Liver (tissue), 9 donors: Measurements from ENCODE around the gene LMF1. TPM values are rescaled to one million over a fixed set of nuclear protein-coding genes. Genes with fewer than 3 reads are reported as not detected.

Experiments used
- DNase-seq: peaks from one replicate; pipeline ENCODE4 v3.0.0-alpha.2; 2017; ENCODE audit warnings: low spot score
- H3K27ac ChIP-seq, 2 donors: one replicate each; pipeline ENCODE4 v1.7.0; 2013; ENCODE audit warnings: inconsistent platforms in 2 of 2, low read length in 2 of 2, control low read depth in 1 of 2, low read depth in 1 of 2, mild to moderate bottlenecking in 1 of 2
- H3K27me3 ChIP-seq, 4 donors: one replicate each; pipeline versions ENCODE4 v1.6.1 to v1.7.0; 2013; ENCODE audit warnings: low read length in 3 of 4, inconsistent platforms in 1 of 4, mild to moderate bottlenecking in 1 of 4, moderate library complexity in 1 of 4; ENCODE audit not compliant: control insufficient read depth in 4 of 4, insufficient read depth in 4 of 4
- H3K36me3 ChIP-seq, 4 donors: one replicate each; pipeline versions ENCODE4 v1.6.1 to v1.7.0; 2013; ENCODE audit warnings: low read length in 3 of 4, mild to moderate bottlenecking in 3 of 4, low read depth in 1 of 4, moderate library complexity in 1 of 4; ENCODE audit not compliant: control insufficient read depth in 4 of 4, insufficient read depth in 3 of 4
- H3K4me1 ChIP-seq, 4 donors: one replicate each; pipeline versions ENCODE4 v1.6.1 to v1.7.0; 2013; ENCODE audit warnings: low read length in 3 of 4, mild to moderate bottlenecking in 3 of 4, moderate library complexity in 1 of 4; ENCODE audit not compliant: control insufficient read depth in 4 of 4, insufficient read depth in 4 of 4
- H3K4me3 ChIP-seq, 3 donors: one replicate each; pipeline versions ENCODE4 v1.6.1 to v1.7.0; 2013; ENCODE audit warnings: low read length in 3 of 3, control low read depth in 1 of 3, low read depth in 1 of 3, mild to moderate bottlenecking in 1 of 3
- H3K9ac ChIP-seq, 2 donors: one replicate each; pipeline ENCODE4 v1.7.0; 2013; ENCODE audit warnings: low read length in 2 of 2, mild to moderate bottlenecking in 2 of 2, moderate library complexity in 2 of 2, control low read depth in 1 of 2, low read depth in 1 of 2
- H3K9me3 ChIP-seq, 4 donors: one replicate each; pipeline versions ENCODE4 v1.6.1 to v1.7.0; 2013; ENCODE audit warnings: low read length in 3 of 4; ENCODE audit not compliant: control insufficient read depth in 4 of 4
- CTCF ChIP-seq: fragments of 150-350 bp; IDR thresholded peaks from 2 replicates; pipeline ENCODE4 v1.5.1; 2017; ENCODE audit warnings: improper control_type of control experiment, low read depth, low read length; ENCODE audit not compliant: missing input control
- EGR1 ChIP-seq, 2 donors: IDR thresholded peaks; 2 replicates each; pipeline ENCODE4 v1.6.1; 2016 to 2018; ENCODE audit warnings: antibody characterized with exemption in 2 of 2, low read depth in 2 of 2
- FOXA1 ChIP-seq: IDR thresholded peaks from 2 replicates; pipeline ENCODE4 v1.6.1; 2016; ENCODE audit warnings: antibody characterized with exemption
- FOXA2 ChIP-seq: IDR thresholded peaks from 2 replicates; pipeline ENCODE4 v1.6.1; 2016; ENCODE audit warnings: antibody characterized with exemption
- GABPA ChIP-seq, 2 donors: IDR thresholded peaks in 1 of 2; conservative IDR thresholded peaks in 1 of 2; 2 replicates each; pipeline ENCODE4 v1.6.1; 2016; ENCODE audit warnings: antibody characterized with exemption in 2 of 2, mild to moderate bottlenecking in 1 of 2, moderate library complexity in 1 of 2
- HNF4A ChIP-seq, 2 donors: conservative IDR thresholded peaks; 2 replicates each; pipeline ENCODE4 v1.6.1; 2016; ENCODE audit warnings: antibody characterized with exemption in 2 of 2, mild to moderate bottlenecking in 2 of 2
- JUND ChIP-seq, 2 donors: IDR thresholded peaks; 2 replicates each; pipeline ENCODE4 v1.6.1; 2016; ENCODE audit warnings: antibody characterized with exemption in 2 of 2
- MAX ChIP-seq: IDR thresholded peaks from 2 replicates; pipeline ENCODE4 v1.6.1; 2016; ENCODE audit warnings: antibody characterized with exemption
- NR2F2 ChIP-seq: IDR thresholded peaks from 2 replicates; pipeline ENCODE4 v1.6.1; 2016; ENCODE audit warnings: antibody characterized with exemption
- RAD21 ChIP-seq, 2 donors: IDR thresholded peaks; 2 replicates each; pipeline ENCODE4 v1.6.1; 2016; ENCODE audit warnings: antibody characterized with exemption in 2 of 2, mild to moderate bottlenecking in 2 of 2
- RXRA ChIP-seq, 2 donors: IDR thresholded peaks; 2 replicates each; pipeline ENCODE4 v1.6.1; 2017 to 2018; ENCODE audit warnings: antibody characterized with exemption in 2 of 2, mild to moderate bottlenecking in 1 of 2
- SP1 ChIP-seq: IDR thresholded peaks from 2 replicates; pipeline ENCODE4 v1.6.1; 2018; ENCODE audit warnings: antibody characterized with exemption, mild to moderate bottlenecking
- TAF1 ChIP-seq: conservative IDR thresholded peaks from 2 replicates; pipeline ENCODE4 v1.6.1; 2016; ENCODE audit warnings: antibody characterized with exemption, mild to moderate bottlenecking
- WGBS: extraction: QIAGEN DNeasy Blood & Tissue Kit; methylation state at CpG from one replicate; pipeline ENCODE4 v1.1.7; 2013; 5-methylcytosine and 5-hydroxymethylcytosine counted together
- polyA plus RNA-seq, 2 donors: library from polyadenylated mRNA; stranded (reverse) in 1 of 2; unstranded in 1 of 2; fragments of 200-250 nt in 1 of 2; fragments of >200 nt in 1 of 2; fragmentation: Nextera tagmentation in 1 of 2; extraction: Ambion mirVana in 1 of 2; gene quantifications; one replicate each; pipeline versions ENCODE4 v1.2.1 to v1.2.3, GENCODE V29; 2013 to 2015
- total RNA-seq, 2 donors: library from RNA; depleted of rRNA; stranded (reverse); fragments of >200 nt; gene quantifications; one replicate each; pipeline ENCODE4 v1.2.3, GENCODE V29; 2014
- TF ChIP-seq, protein P1 (sequence below): IDR thresholded peaks from 2 replicates; pipeline ENCODE4 v1.6.1; 2016; ENCODE audit warnings: antibody characterized with exemption, mild to moderate bottlenecking
- donor health status: healthy.
- donor health status: healthy.
- donor health status: healthy.
- donor health status: healthy.
- donor health status: healthy.

LMF1 gene
- total and polyA plus RNA-seq, 4 donors: 8.8 to 24.3 (median 12.6) TPM

DNA sequence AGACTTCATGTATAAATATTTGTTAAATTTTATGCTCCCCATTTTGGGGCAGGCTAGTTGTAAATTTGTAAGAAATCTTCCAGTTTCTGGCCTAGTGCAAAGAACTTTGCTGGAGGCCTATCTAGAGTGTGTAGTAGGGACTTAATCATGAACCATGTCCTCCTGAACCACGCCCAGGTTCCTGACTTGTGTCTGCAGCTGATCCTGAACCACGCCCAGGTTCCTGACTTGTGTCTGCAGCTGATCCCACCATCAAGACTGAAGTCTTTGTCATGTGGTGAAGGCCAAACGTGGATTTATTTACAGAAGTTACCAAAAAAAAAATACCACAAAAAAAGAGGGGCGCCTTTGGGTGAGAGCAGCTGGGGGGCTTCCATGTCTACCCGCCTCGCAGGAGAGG is 33.1 kb downstream of the LMF1 start:
- no peak overlapping the region for H3K27ac ChIP-seq
- WGBS: 86% methylated on average over 6 of the region's 6 CpGs
- H3K4me1 ChIP-seq: no peaks in the 10 kb centered on the region
- no peak for TF ChIP-seq SP1
- TF ChIP-seq CTCF: no peak
- TF ChIP-seq RAD21 (IDR thresholded peaks at IDR 0.05): no peak
- TF ChIP-seq MAX: no peak
- no peak for TF ChIP-seq EGR1 (IDR thresholded peaks at IDR 0.05; ENCODE audit: low read depth in 2 of 2)
- TF ChIP-seq GABPA (IDR thresholded peaks at IDR 0.05 in 1 of 2, conservative IDR thresholded peaks at IDR 0.05 in 1 of 2): no peak
- H3K27me3 ChIP-seq: no peaks in the 10 kb centered on the region
- peaks cover 0 to 5% (median 2%) of the 10 kb centered on the region in 4 donors for H3K9me3 ChIP-seq
- H3K9ac ChIP-seq: no peak overlapping the region
- DNase-seq: no peak
- no peak overlapping the region for H3K4me3 ChIP-seq
- peaks cover 0 to 17% (median 4%) of the 10 kb centered on the region in 4 donors for H3K36me3 ChIP-seq

DNA sequence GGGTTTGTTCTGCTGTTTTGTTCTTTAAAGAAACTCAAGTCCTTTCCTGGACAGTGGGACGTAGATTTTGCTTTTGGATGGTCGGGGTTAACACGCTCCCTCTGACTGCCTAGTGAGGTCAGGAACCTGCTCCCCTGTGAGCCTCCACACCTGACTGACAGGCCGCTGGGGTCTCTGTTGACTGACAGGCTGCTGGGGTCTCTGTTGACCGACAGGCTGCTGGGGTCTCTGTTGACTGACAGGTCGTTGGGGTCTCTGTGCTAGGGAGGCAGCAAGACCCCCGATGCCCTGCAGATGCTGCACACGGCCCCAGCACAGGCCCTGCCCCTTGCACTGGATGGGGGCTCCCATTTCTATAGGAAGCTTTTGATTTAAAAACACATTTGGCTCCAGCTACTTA is 33.5 kb downstream of the LMF1 start:
- DNase-seq: no peak
- TF ChIP-seq FOXA1 (no peak), FOXA2 (no peak), RXRA (IDR thresholded peaks at IDR 0.05) (no peak), MAX (no peak), EGR1 (IDR thresholded peaks at IDR 0.05; ENCODE audit: low read depth in 2 of 2) (no peak), HNF4A (conservative IDR thresholded peaks at IDR 0.05) (no peak), SP1 (no peak), NR2F2 (no peak), JUND (IDR thresholded peaks at IDR 0.05) (no peak), CTCF (no peak)

GRCh38 chr16:935684-936083 is 35.1 kb downstream of the LMF1 start:
- H3K27me3 ChIP-seq: no peaks in the 10 kb centered on the region
- H3K27ac ChIP-seq: no peak overlapping the region
- H3K9me3 ChIP-seq: no peaks in the 10 kb centered on the region
- H3K9ac ChIP-seq: no peak overlapping the region
- 80% methylated on average over 11 of the region's 11 CpGs for WGBS
- no peaks in the 10 kb centered on the region for H3K4me1 ChIP-seq
- DNase-seq: no peak
- H3K4me3 ChIP-seq: no peak overlapping the region
- peaks cover 0 to 17% (median 3%) of the 10 kb centered on the region in 4 donors for H3K36me3 ChIP-seq
- TF ChIP-seq JUND (IDR thresholded peaks at IDR 0.05) (no peak), EGR1 (IDR thresholded peaks at IDR 0.05; ENCODE audit: low read depth in 2 of 2) (no peak), GABPA (IDR thresholded peaks at IDR 0.05 in 1 of 2, conservative IDR thresholded peaks at IDR 0.05 in 1 of 2) (no peak), TAF1 (no peak), CTCF (no peak)
- TF ChIP-seq, protein P1, sequence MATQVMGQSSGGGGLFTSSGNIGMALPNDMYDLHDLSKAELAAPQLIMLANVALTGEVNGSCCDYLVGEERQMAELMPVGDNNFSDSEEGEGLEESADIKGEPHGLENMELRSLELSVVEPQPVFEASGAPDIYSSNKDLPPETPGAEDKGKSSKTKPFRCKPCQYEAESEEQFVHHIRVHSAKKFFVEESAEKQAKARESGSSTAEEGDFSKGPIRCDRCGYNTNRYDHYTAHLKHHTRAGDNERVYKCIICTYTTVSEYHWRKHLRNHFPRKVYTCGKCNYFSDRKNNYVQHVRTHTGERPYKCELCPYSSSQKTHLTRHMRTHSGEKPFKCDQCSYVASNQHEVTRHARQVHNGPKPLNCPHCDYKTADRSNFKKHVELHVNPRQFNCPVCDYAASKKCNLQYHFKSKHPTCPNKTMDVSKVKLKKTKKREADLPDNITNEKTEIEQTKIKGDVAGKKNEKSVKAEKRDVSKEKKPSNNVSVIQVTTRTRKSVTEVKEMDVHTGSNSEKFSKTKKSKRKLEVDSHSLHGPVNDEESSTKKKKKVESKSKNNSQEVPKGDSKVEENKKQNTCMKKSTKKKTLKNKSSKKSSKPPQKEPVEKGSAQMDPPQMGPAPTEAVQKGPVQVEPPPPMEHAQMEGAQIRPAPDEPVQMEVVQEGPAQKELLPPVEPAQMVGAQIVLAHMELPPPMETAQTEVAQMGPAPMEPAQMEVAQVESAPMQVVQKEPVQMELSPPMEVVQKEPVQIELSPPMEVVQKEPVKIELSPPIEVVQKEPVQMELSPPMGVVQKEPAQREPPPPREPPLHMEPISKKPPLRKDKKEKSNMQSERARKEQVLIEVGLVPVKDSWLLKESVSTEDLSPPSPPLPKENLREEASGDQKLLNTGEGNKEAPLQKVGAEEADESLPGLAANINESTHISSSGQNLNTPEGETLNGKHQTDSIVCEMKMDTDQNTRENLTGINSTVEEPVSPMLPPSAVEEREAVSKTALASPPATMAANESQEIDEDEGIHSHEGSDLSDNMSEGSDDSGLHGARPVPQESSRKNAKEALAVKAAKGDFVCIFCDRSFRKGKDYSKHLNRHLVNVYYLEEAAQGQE: no peak

More for the DNA sequence above, 33.5 kb downstream of the LMF1 start:
- Histone ChIP-seq H3K9me3 (peaks cover 0 to 1% (median 0%) of the 10 kb centered on the region in 4 donors), H3K4me3 (no peak overlapping the region), H3K27me3 (no peaks in the 10 kb centered on the region), H3K9ac (no peak overlapping the region), H3K4me1 (no peaks in the 10 kb centered on the region), H3K27ac (no peak overlapping the region), H3K36me3 (peaks cover 0 to 17% (median 4%) of the 10 kb centered on the region in 4 donors)
- 82% methylated on average over 8 of the region's 8 CpGs for WGBS
